HK-2 (cell line): ENCODE results near the gene TNFRSF12A.
A peak's percentile ranks its signal among the peaks of the same experiment; 100 is the strongest.

Source experiments
- DNase-seq: peaks from one replicate; pipeline ENCODE4 v3.0.0-alpha.2; 2018; ENCODE audit not compliant: unreplicated experiment

TNFRSF12A gene

GRCh38 chr16:3026609-3027488 lies 6.7 kb downstream of the TNFRSF12A start:
- DNase-seq = no peak

GRCh38 chr16:3027489-3027795 lies 7.3 kb downstream of the TNFRSF12A start:
- DNase-seq = no peak

GRCh38 chr16:3027983-3028715 lies 8.0 kb downstream of the TNFRSF12A start:
- peak; percentile 87 for DNase-seq

GRCh38 chr16:3028716-3029319 lies 8.7 kb downstream of the TNFRSF12A start:
- no peak for DNase-seq

- DNase-seq = no peak
Observed at GRCh38 chr16:3029491-3030221, 9.5 kb downstream of the TNFRSF12A start.

GRCh38 chr16:3030222-3031212 lies 10.3 kb downstream of the TNFRSF12A start:
- DNase-seq = no peak

- DNase-seq = no peak
Observed at GRCh38 chr16:3032624-3033023, 12.5 kb downstream of the TNFRSF12A start.

GRCh38 chr16:3035289-3035971 lies 15.3 kb downstream of the TNFRSF12A start:
- DNase-seq = no peak

GRCh38 chr16:3035972-3036725 lies 16.0 kb downstream of the TNFRSF12A start:
- no peak for DNase-seq

GRCh38 chr16:3036726-3037315 lies 16.7 kb downstream of the TNFRSF12A start, which contains the start of gene BICDL2:
BICDL2 (minus strand) TSS chr16:3036944; CDS start chr16:3035496, 1,448 bp downstream.
- no peak for DNase-seq

GRCh38 chr16:3038256-3038655 lies 18.1 kb downstream of the TNFRSF12A start:
- DNase-seq = no peak

GRCh38 chr16:3038896-3039295 lies 18.7 kb downstream of the TNFRSF12A start:
- no peak for DNase-seq

- DNase-seq = no peak
Observed at GRCh38 chr16:3042376-3042775, 22.2 kb downstream of the TNFRSF12A start.

- DNase-seq = no peak
Observed at GRCh38 chr16:3044708-3045107, 24.5 kb downstream of the TNFRSF12A start.

GRCh38 chr16:3045758-3046640 lies 25.8 kb downstream of the TNFRSF12A start, which contains the start of gene MMP25:
MMP25 (plus strand) TSS chr16:3046561; CDS start chr16:3046918, 357 bp downstream.
- DNase-seq = no peak

GRCh38 chr16:3046641-3047386 lies 26.6 kb downstream of the TNFRSF12A start:
- DNase-seq = no peak

- DNase-seq = no peak
Observed at GRCh38 chr16:3047387-3047720, 27.2 kb downstream of the TNFRSF12A start.
